GM21423 (cell line): ENCODE measurements around the gene GMPR.

Source experiments
- ATAC-seq: cut with Tn5 transposase; IDR thresholded peaks from one replicate; pipeline ENCODE4 v1.9.1; 2021; ENCODE audit warnings: mild to moderate bottlenecking, moderate library complexity; ENCODE audit not compliant: unreplicated experiment

GMPR gene

DNA sequence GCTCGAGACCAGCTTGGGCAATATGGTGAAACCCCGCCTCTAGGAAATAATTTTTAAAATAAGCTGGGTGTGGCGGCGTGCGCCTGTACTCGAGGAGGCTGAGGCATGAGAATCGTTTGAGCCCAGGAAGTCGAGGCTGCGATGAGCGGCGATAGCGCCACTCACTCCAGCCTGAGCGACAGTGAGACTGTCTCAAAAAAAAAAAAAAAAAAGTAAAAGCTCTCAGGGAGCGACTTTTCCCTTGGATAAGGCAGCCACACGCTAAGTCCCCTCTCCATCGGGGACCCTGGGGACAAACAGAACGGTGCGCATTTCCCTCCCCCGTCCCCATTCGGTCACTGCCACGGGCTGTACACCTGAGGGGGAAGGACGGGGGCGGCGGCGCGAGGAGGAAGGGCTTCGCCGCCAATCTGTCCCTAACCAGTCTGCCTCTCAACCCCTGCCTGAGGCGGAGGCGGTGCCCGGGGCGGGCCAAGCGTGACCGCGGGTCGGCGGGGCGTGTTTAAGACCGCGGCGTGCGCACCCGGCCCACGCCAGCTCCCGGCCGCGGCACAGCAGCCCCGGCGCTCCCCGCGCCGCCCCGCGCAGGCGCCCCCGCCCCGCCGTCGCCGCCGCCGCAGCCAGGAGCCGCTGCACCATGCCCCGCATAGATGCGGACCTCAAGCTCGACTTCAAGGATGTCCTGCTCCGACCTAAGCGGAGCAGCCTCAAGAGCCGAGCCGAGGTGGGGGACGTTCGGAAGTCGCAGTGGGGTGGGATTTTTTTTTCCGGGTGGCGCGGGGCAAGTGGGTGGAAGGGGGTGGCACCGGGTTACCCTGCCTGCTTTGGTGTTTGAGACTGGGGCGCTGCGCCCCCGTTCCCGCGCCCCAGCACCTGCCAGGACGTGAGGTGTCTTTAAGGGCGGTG, at the start of gene GMPR:
GMPR (plus strand) TSS at position 531 of the 906 bp plus-strand sequence; CDS start at position 638, 107 bp downstream.
- peak; percentile 58 for ATAC-seq

DNA sequence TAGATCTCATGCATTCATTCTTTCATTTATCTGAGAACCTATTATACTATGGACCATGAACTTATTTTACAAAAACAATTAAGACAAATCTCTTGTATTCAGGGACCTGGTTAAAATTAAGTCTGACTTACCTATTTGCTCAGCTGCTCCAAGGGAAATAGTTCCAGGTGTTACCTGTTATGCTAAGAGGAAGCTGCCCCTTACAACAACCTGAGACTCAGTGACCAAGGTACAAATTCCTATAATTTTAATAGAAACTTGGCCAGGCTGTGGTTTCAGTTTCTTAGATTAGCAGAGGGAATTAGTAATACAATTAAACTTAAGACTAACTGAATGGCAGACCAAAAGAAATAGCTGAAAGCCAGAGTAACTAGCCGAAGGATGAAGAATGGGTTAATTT, 48.2 kb upstream of the GMPR start:
- ATAC-seq, result no peak

DNA sequence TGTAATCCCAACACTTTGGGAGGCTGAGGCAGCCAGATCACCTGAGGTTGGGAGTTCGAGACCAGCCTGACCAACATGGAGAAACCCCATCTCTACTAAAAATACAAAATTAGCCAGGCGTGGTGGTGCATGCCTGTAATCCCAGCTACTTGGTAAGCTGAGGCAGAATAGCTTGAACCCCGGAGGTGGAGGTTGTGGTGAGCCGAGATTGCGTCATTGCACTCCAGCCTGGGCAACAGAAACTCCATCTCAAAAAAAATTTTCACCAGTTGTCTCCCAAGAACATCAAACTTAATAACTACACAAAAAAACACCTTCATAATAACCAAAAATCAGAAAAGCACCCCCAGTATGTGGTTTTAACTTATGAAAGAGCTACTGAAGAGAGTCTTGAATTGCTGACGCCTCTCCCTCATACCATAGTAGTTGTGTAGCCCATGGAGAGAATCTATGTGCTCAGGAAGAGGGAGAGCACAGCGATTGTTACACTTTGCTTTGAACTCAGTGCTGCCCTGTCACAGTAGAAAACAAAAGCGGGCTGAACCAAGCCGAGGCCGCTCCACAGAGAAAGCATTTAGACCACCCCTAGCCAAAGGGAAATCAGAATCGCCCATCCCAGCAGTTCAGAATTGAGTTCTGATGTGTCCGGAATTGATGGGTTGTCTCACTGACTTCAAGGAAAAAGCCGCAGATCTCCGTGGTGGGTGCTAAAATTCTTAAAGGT, 42.0 kb upstream of the GMPR start:
- no peak for ATAC-seq

DNA sequence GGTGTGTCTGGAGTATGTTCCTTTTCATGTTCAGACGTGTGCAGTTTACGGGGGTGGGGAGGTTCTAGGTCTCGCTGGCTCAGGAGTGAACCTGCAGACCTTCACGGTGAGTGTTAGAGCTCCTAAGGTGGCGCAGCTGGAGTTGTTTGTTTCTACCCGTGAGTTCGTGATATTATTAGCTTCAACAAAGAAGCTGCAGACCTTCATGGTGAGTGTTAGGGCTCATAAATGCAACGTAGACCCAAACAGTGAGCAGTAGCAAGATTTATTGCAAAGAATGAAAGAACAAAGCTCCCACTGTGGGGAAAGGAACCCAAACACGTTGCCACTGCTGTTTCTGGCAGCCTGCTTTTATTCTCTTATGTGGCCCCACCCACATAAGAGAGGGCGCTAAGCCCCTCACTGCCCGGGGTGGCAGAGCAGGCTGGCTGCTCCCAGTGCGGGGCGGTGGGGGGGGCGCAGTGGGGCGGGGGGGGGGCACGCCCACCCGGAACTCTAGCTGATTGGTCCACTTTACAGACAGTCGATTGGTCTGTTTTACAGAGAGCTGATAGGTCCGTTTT, 41.3 kb upstream of the GMPR start:
- no peak for ATAC-seq

DNA sequence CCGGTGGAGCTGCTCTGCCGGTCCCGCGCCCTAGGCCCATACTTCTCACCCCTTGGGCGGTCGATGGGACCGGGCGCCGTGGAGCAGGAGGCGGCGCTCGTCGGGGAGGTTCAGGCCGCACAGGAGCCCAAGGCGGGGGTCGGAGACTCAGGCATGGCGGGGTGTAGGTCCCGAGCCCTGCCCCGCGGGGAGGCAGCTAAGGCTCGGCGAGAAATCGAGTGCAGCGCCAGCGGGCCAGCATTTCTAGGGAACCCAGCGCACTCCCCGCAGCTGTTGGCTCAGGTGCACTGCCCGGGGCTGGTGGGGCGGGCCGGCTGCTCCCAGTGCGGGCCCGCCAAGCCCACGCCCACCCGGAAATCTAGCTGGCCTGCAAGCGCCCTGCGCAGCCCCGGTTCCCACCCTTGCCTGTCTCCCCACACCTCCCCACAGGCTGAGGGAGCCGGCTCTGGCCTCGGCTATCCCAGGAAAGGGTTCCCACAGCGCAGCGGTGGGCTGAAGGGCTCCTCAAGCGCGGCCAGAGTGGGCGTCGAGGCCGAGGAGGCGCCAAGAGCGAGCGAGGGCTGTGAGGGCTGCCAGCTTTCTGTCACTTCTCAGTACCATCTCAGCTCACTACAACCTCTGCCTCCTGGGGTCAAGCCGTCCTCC, 40.2 kb upstream of the GMPR start:
- no peak for ATAC-seq

DNA sequence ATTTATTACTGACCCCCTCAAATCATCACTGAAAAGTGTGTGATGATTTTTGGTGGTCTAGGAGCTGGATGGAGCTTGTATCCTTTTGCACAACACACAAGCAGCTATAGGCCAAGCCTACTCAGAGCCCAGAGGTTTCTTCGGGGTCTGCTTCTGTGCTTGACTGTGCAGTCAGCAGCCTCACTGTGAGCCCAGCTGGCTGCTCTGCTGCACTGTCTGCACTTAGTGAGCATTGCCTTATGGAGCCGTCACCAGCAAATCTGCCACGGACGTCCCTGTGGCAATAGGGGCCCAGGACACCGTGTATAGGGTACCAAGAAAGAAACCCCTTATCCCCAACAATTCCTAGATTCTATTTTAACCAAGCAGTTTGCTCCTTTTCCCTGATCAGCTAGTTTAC, 38.6 kb upstream of the GMPR start:
- no peak for ATAC-seq

DNA sequence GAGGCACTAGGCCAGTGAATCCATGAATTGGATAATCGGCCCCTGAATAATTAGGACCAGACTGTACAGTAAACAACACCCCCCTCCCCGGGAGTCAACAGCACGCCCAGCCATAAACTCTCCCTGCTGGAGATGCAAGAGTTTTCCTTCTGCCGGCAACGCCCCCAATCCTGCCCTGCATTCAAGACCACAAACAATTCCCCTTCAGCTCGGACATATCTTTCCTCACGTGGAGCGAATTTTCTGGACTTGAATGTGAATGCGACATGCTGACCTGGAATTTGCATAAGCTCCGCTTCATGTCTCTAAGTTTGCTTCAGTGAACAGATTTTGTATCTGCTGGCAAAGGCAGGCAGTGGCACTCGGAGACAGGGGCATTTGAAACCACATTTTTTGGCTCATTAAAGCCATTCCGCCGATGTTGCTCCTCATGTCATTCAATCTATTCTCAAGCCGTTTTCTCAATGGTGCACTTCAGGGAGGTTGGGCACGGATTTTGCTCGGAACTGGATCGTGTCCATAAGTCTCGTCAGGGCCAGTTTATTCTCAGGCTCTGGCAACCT, 38.0 kb upstream of the GMPR start:
- ATAC-seq, result no peak

DNA sequence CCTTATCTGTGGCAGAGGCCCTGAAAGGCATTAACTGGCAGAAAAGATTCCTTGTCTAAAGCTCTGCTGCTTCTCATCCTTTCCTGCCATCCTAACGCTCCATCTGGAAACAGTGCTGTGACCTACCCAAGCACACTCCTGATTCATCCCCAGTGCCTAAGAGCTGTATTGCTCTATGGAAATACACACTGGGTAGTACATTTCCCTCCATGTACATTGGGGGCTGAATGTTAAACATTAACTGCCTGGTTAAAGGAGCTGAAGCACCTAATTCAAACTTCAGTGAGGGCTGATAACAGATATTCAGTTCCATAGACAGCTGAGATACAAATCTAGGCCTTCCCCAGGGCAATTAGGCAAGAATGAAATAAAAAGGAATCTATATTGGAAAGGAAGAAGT, 36.7 kb upstream of the GMPR start:
- no peak for ATAC-seq

DNA sequence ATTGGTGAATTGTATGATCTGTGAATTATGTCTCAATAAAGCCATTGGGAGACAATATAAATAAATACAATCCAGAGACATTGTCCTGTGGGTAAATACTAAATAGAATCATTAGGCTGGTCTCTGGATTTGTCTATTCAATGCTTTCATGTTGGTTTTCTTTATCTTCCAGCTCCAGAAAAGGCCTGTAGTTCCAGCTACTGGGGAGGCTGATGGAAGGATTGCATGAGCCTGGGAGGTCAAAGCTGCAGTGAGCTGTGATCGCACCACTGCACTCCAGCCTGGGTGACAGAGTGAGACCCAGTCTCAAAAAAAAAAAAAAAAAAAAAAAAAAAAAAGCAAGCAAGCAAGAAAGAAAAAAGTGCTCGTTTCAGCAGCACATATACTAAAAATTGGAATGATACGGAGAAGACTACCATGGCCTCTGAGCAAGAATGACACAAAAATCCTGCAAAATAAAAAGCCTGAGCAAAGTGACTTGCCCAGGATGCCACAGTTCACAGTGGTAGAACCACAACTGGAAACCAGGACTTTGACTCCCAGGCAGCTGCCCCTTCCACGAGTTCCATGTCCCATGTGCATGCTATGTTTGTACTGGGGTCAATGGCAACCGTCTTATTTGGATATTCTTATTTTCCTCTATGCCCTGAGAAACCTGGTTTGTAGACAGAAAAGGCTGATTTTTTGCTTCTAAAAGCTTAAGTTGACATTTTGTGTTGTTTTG, 33.6 kb upstream of the GMPR start:
- ATAC-seq, result peak; percentile 12

DNA sequence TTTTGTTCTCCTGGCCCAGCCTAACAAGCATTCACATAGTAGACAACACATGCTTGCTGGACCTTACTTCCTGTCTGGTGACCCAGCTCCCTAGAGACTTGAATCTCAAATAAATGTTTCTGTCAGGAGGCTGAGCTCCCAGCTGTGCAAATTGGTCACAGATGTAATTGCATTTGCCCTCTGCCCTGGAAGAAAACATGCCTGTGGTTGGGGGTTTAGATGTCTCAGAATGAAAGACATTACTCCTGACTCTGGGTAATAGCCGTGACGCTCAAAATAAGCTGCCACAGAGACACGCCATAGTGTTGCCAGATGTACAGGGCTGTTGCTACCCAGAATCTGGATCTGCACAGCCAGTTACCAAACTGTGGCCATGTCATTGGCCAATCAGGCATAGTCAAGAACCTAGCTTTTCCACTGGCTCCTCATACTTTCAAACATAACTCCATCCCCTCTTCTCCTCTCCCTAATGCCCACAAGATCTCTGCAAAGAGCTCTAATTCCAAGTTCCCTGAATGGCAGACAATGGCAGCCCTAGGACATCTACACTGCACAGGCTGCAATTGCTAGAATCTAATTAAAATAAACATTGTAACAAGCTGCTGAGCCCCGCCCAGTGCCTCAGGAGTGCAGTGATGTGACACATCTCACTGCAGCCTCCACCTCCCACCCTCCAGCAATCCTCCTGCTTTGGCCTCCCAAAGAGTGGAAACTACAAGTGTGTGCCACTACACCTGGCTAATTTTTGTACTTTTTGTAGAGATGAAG, 32.8 kb upstream of the GMPR start:
- ATAC-seq, result peak; percentile 90

DNA sequence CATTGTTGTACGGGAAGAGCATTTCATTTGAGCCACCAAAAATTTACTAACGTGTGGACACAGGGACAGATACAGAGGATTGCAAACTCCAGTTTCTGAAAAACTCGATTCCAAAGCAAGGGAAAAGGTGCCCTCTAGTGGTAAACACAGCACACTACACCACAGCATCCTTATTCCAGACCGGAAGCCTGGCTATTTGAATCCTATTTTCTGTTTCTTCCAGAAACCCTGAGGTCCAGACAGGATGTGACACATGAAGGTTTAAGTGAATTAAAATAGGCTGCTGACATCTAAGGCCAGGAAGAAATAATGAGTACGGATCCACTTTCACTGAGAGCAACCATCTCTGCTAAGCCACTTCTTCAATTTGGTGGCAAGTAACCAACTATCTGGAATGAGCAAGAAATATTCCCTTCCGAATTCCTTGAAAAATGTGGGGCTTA, 31.8 kb upstream of the GMPR start:
- ATAC-seq, result peak; percentile 27

DNA sequence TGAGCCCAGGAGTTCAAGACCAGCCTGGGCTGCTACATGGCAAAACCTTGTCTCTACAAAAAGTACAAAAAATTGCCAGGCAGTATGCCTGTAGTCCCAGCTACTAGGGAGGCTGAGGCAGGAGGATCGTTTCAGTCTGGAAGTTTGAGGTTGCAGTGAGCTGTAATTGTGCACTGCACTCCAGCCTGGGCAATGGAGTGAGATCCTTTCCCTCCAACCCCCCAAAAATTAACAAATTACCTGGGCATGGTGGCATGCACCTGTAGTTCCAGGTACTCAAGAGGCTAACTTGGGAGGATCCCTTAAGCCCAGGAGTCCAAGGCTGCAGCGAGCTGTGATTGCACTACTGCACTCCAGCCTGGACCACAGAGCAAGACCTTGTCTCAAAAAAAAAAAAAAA, 29.4 kb upstream of the GMPR start:
- no peak for ATAC-seq

DNA sequence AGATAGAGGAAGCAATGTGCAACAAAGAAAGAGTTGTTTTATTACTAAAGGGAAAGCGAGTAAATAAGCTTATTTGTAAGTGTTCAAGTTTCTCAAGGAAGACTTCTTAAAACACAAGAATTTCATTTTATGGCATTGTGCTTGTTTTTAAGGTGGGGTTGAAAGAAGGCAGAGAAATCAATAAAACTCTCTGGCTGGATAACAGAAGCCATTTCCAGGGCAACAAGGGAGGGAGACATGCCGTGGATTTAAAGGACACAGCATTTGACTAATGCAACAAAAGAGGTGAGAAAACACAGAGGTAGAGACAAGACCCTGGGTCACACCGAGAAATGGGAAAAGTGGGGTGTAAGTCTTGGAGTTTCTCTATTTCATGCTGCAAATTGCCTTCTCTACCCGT, 28.8 kb upstream of the GMPR start:
- ATAC-seq, result no peak

DNA sequence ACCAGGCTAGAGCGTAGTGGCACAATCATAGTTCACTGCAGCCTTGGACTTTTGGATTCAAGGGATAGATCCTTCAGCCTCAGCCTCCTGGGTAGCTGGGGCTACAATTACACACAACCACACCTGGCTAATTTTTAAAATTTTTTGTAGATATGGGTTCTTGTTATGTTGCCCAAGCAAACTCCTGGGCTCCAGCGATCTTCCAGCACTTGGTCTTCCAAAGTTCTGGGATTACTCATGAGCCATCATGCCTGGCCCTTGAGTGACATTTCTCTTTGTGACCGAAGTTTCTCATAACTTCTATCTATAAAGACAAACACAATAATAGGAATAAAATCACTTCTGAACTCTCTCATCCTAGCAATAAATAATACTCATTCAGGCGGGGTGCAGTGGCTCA, 26.1 kb upstream of the GMPR start:
- ATAC-seq, result no peak

DNA sequence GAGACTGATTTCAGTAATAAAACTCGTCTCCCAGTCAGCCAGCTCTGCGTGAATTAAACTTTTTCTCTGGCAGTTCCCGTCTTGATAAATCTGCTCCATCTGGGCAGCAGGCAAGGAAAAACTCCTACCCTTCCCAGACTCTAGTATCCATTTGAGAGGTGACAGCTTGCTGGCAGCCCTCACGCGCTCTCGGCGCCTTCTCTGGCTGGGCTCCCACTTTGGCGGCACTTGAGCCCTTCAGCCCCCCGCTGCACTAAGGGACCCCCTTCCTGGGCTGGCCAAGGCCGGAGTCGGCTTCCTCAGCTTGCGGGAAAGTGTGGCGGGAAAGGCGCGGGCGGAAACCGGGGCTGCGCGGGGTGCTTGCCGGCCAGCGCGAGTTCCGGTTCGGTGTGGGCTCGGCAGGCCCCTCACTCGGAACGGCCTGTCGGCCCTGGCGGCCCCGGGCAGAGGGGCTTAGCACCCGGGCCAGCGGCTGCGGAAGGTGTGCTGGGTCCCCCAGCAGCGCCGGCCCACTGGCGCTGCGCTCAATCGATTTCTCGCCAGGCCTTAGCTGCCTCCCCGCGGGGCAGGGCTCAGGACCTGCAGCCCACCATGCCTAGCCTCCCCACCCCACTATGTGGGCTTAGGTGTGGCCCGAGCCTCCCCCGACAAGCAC, 21.8 kb upstream of the GMPR start:
- no peak for ATAC-seq

DNA sequence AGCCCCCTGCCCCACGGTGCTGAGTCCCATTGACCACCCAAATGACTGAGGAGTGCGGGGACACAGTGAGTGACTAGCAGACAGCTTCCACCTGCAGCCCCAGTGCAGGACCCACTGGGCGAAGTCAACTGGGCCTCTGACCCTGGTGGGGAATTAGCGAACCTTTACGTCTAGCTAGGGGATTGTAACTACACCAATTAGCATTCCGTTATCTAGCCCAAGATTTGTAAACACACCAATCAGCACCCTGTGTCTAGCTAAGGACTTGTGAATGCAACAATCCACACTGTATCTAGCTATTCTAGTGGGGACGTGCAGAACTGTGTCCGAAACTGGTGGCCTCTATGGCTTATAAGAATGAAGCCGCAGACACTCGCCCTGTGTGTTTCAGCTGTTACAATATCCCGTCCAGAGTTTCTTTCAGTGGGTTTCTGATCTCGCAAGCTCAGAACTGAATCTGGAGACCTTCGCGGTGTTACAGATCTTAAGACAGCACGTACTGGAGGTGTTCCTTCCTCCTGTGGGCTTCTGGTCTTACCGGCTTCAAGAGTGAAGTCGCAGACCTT, 21.1 kb upstream of the GMPR start:
- ATAC-seq, result no peak

DNA sequence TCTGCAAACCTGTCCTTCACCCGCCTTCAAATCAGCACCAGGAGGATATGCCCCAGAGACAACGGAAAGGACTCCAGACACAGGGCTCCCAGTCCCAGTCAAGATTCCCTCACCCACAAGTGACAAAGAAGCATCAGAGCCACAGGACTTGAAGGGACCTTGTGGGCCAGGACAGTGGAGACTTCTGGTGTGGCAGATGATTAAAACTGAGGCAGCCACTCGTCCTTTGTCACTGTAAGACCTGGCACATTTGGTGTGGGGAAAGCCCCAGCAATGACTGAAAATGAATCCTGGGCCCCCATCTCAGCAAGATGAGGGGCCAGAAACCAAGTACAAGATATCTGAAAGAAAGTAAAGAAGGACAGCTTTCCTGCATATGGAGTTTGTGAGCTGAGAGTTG, 15.6 kb upstream of the GMPR start:
- no peak for ATAC-seq

DNA sequence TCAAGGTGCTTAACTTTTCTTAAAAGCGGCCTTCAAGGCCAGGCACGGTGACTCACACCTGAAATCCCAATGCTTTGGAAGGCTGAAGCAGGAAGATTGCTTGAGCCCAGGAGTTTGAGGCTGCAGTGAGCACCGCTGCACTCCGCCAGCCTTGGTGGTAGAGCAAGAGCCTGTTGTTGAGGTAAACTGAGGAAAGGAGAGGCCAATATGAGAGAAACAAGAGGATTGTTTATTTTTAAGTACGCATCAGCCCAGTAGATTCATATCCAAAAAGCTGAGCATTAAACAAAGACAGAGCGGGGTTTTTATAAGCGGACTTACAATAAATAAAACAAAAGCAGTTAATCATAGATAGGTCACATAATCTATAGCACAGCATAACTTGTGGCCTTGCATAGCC, 15.0 kb upstream of the GMPR start:
- ATAC-seq, result no peak

DNA sequence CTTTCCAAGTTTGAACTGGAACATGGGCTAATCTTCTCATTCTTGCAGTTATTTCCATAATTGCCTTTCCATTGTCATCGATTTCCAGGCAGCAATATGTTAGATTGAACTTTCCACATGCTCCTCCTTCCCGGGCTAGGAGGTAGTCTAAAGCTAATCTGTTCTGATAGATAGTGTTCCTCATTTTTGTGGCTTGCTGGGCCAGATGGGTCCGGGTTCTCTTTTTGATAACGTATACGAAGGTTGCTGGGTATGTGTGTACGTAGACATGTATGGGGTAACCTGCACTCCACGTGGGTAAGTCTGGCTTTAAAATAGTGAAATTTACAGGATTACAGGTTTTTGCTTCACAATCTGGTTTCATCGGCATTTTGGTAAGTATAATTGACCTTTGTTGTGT, 14.0 kb upstream of the GMPR start:
- ATAC-seq, result no peak
